GM12891 (cell line): Measurements from ENCODE around the gene CDH4.

Experiments used
- POLR2A ChIP-seq: IDR thresholded peaks from 2 replicates; pipeline ENCODE4 v1.6.1; 2011; ENCODE audit warnings: low read depth, low read length, control low read depth
- POLR2AphosphoS5 ChIP-seq: IDR thresholded peaks from 2 replicates; pipeline ENCODE4 v1.6.1; 2011; ENCODE audit warnings: low read depth, low read length, control low read depth
- SPI1 ChIP-seq: IDR thresholded peaks from 2 replicates; pipeline ENCODE4 v1.6.1; 2011; ENCODE audit warnings: low read depth, low read length, control low read depth

DNA sequence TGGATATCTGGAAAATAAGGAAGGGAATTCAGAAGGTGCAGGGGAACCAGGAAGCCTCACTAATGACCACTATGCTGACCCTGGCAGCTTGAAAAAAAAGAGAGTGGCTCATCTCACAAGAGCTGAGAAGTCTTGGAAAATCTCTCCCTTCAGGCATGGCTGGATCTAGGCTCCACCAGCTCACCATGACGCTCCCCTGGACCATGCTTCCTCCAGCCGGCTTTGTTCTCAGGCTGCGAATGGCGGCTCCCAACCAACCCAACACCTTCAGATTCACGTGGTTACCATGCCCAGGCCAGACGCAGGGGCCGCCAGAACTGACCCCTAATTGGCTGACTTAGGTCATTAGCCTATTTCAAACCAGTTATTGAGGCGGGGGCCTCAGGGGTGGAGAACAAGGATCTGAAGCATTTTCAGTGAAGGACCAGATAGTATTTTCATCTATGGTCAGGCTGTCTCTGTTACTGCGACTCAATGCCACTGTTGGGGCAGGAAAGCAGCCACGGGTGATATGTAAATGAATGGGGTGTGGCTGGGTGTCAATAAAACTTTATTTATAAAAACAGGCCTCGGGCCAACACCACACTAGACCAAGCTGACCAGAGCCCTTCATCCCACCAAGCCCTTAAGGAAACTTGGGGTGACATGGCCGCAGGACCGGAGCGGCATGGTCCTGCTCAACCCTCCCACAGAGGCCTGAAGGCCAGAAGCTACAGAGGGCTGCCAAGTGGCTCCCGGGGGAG is 653.9 kb downstream of the CDH4 start:
- TF ChIP-seq POLR2A: no peak
- TF ChIP-seq SPI1: no peak
- no peak for TF ChIP-seq POLR2AphosphoS5
